Activated CD8-positive, alpha-beta memory T cell treated with anti-CD3 and anti-CD28 coated beads, Interleukin-2, amount 50 U/mL, for 1 hour (primary cell): ENCODE data around the gene UBE2J1.

Source experiments
- DNase-seq: peaks from one replicate; pipeline ENCODE4 v3.0.0-alpha.2; 2020; ENCODE audit errors: extremely low read depth

UBE2J1 gene

GRCh38 chr6:89290401-89291155 lies 61.9 kb downstream of the UBE2J1 start:
- no peak for DNase-seq

- DNase-seq = no peak
Measured at GRCh38 chr6:89289710-89290109, 62.8 kb downstream of the UBE2J1 start.

GRCh38 chr6:89287351-89288028 lies 65.0 kb downstream of the UBE2J1 start:
- DNase-seq = no peak

- no peak for DNase-seq
Measured at GRCh38 chr6:89286516-89286915, 66.0 kb downstream of the UBE2J1 start.

GRCh38 chr6:89284963-89285735 lies 67.4 kb downstream of the UBE2J1 start:
- DNase-seq = no peak

GRCh38 chr6:89284081-89284480 lies 68.4 kb downstream of the UBE2J1 start:
- no peak for DNase-seq

GRCh38 chr6:89282749-89283148 lies 69.8 kb downstream of the UBE2J1 start:
- no peak for DNase-seq

GRCh38 chr6:89281779-89282246 lies 70.7 kb downstream of the UBE2J1 start:
- no peak for DNase-seq

- DNase-seq = no peak
Measured at GRCh38 chr6:89278956-89279355, 73.6 kb downstream of the UBE2J1 start.
